GM06990 (cell line): ENCODE measurements around the gene NTRK3.

Source experiments
- DNase-seq: peaks from one replicate; pipeline ENCODE4 v3.0.0-alpha.2; 2011; ENCODE audit not compliant: insufficient read length; ENCODE audit errors: extremely low read depth
- H3K27me3 ChIP-seq: replicated peaks from 2 replicates; pipeline ENCODE4 v1.6.0; 2011; ENCODE audit warnings: low read length; ENCODE audit not compliant: control insufficient read depth, insufficient read depth
- H3K36me3 ChIP-seq: 2 replicates; pipeline ENCODE4 v1.5.1; 2011; ENCODE audit warnings: low read length; ENCODE audit not compliant: control insufficient read depth, insufficient read depth
- H3K4me3 ChIP-seq: replicated peaks from 2 replicates; pipeline ENCODE4 v1.5.1; 2011; ENCODE audit warnings: low read depth, mild to moderate bottlenecking, control low read depth, low read length
- TF ChIP-seq, protein P1 (sequence below): IDR thresholded peaks from 2 replicates; pipeline ENCODE4 v1.5.1; 2011; ENCODE audit warnings: low read length, control low read depth, mild to moderate bottlenecking, inconsistent platforms; ENCODE audit not compliant: insufficient read depth, poor library complexity, severe bottlenecking

Gene NTRK3

DNA sequence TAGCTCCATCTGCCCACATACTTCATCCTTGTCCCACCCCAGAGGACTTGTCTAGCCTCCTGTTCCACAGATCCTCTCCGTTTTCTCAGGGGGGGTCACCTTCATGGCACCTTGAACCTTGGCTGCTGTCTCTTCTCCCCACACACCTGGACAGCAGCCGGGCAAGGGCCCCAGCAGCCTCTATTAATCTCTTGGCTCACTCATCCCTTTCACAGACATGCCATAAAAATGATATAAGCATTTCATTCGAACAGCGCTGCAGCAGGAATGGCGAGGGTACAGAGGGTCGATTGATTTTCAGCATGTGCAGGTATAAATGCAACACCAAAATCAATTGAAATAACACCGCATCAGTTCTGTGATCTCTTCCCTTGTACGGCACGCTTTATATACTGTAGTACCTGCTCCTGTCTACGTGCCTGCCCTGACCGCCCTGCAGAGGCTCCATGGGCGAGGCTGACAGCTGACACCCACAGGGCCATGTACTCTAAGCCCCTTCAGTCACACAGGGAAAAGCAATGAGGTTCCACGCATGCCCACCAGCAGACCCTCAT, 209.9 kb downstream of the NTRK3 start:
- TF ChIP-seq, protein P1, sequence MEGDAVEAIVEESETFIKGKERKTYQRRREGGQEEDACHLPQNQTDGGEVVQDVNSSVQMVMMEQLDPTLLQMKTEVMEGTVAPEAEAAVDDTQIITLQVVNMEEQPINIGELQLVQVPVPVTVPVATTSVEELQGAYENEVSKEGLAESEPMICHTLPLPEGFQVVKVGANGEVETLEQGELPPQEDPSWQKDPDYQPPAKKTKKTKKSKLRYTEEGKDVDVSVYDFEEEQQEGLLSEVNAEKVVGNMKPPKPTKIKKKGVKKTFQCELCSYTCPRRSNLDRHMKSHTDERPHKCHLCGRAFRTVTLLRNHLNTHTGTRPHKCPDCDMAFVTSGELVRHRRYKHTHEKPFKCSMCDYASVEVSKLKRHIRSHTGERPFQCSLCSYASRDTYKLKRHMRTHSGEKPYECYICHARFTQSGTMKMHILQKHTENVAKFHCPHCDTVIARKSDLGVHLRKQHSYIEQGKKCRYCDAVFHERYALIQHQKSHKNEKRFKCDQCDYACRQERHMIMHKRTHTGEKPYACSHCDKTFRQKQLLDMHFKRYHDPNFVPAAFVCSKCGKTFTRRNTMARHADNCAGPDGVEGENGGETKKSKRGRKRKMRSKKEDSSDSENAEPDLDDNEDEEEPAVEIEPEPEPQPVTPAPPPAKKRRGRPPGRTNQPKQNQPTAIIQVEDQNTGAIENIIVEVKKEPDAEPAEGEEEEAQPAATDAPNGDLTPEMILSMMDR, result no peak
- H3K36me3 ChIP-seq, result no peaks in the 10 kb centered on the region
- no peak overlapping the region for H3K4me3 ChIP-seq
- DNase-seq, result no peak
- H3K27me3 ChIP-seq, result no peaks in the 10 kb centered on the region

DNA sequence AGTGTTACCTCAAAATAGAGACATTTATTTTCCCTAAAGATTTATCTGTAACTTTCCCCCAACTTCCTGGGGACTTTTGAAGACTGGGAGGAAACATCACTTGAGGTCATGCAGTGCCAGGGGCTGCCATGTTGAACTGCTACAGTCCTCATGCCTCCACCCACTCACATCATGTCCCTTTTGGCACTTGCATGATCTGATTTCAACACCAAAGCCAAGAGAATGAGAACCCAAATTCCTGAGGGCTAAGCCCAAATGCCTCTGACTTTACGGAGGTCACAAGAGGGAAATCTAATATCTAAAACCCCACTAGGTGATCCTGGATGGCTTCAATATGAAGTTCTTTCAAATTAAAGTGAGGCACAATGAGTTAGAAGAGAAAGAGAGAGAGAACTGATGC, 213.1 kb downstream of the NTRK3 start:
- no peaks in the 10 kb centered on the region for H3K27me3 ChIP-seq
- DNase-seq, result no peak
- H3K36me3 ChIP-seq, result no peaks in the 10 kb centered on the region
- no peak overlapping the region for H3K4me3 ChIP-seq
- TF ChIP-seq, protein P1, result no peak

DNA sequence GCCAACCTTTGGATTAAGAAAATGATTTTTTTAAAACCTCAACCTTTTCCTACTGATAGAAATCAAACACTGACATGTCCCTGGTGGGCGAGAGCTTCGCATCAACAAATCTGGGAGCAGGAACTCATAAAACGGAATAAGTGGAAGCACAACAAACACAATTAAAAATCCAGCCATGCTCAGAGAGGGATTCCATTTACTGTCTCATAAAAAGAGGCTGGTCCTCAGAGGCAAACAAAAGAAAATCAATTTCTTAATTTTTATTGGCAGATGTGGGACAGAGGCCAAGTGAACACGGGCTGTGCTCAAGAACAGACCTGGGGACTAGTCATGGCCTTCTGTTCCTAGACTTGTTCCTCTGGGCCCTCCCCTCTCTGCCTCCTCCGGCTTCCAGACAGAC, 214.5 kb downstream of the NTRK3 start:
- no peaks in the 10 kb centered on the region for H3K36me3 ChIP-seq
- no peaks in the 10 kb centered on the region; the same call in 1 of the 2 replicates for H3K27me3 ChIP-seq
- H3K4me3 ChIP-seq, result no peak overlapping the region
- DNase-seq, result no peak
- TF ChIP-seq, protein P1, result no peak

DNA sequence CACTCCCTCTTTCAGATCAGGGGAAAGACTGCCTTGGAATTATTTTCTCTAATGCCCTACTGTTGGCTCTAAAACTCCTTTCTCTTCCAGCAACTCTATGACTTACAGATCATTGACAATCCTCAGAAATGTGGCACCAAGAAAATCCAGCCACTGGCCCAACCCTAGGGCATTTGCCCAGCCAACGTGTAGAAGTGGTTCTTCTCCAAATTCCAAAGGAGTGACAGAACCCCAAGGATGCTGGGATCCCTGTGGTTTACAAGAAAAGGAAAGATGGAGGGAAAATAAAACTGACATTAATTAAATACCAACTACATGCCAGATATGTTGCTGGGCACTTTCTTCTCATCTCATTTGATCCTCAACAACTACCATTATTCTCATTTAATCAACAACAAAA, 216.0 kb downstream of the NTRK3 start:
- no peak overlapping the region for H3K4me3 ChIP-seq
- DNase-seq, result no peak
- H3K27me3 ChIP-seq, result no peaks in the 10 kb centered on the region; the same call in 1 of the 2 replicates
- H3K36me3 ChIP-seq, result no peaks in the 10 kb centered on the region
- TF ChIP-seq, protein P1, result no peak

DNA sequence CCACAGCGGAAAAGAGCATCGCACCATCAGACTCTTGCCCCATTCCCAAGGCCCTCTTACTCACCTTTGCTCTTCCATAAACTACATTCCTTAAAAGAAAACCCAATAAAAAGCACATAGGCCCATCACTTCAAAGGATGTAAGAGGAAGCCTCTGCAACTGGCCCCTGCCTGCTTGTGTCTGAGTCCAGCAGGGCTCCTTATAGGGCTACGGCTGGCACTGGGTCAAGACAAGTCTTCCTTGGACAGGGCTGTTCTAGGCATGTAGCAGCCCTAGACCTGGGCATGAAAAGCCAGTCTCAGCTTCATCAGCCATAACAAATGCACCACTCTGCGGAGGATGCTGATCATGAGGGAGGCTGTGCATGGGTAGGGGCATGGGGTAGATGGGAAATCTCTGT, 218.3 kb downstream of the NTRK3 start:
- Histone ChIP-seq H3K27me3 (no peaks in the 10 kb centered on the region; the same call in 1 of the 2 replicates), H3K4me3 (no peak overlapping the region), H3K36me3 (no peaks in the 10 kb centered on the region)
- no peak for DNase-seq
- TF ChIP-seq, protein P1, result no peak
